ENCODE results near the gene CCDC177. TPM values are rescaled to one million over a fixed set of nuclear protein-coding genes. Genes with fewer than 3 reads are reported as not detected.
A peak's percentile ranks its signal among the peaks of the same experiment; 100 is the strongest.

Gene CCDC177
- total RNA-seq, 1 experiment from 2014 or later, result not detected

- Histone ChIP-seq H3K4me3 (no peak overlapping the region), H3K9me3 (ENCODE audit: insufficient read depth, low read depth) (no peaks in the 10 kb centered on the region), H3F3A (ENCODE audit: insufficient read depth, low read depth) (peaks cover 6% of the 10 kb centered on the region; the same call in 1 of the 2 replicates), H3K4me1 (replicated peaks; ENCODE audit: insufficient read depth) (peaks cover 8% of the 10 kb centered on the region; the same call in 1 of the 2 replicates), H4K20me1 (ENCODE audit: insufficient read depth) (no peaks in the 10 kb centered on the region), H2AFZ (no peak overlapping the region), H3K4me2 (peak overlapping the region; percentile 67; the same call in 1 of the 2 replicates), H3K9me2 (ENCODE audit: insufficient read depth) (no peaks in the 10 kb centered on the region), H3K36me3 (ENCODE audit: low read depth) (no peaks in the 10 kb centered on the region), H3K27me3 (ENCODE audit: insufficient read depth, low read depth) (peaks cover 24% of the 10 kb centered on the region), H3K27ac (no peak overlapping the region), H3K79me2 (ENCODE audit: low read depth) (no peaks in the 10 kb centered on the region)
- intact Hi-C loops (cut with micrococcal nuclease; ENCODE audit: unreplicated experiment), result loop anchor here (5.0 kb wide), 1 partner anchor 101 kb away; no protein-coding TSS in a partner anchor
- no TSS peak for BruUV-seq (replicated peaks)
- ChIA-PET POLR2A (ENCODE audit: unreplicated experiment) (no interaction called here), CTCF (interaction anchor here (0.8 to 2.0 kb wide), 2 partner anchors 11 to 38 kb away, joined by 3 to 14 read pairs; no protein-coding TSS in a partner anchor)
- peak in 1 of 2 experiments; percentile 19 for DNase-seq
- TF ChIP-seq CTCF (conservative IDR thresholded peaks at IDR 0.05) (no peak), EZH2 (IDR thresholded peaks at IDR 0.05; ENCODE audit: low read depth) (no peak)
Observed at GRCh38 chr14:69573205-69573830, 1.4 kb downstream of the CCDC177 start.

GRCh38 chr14:69572841-69573135 is 1.9 kb downstream of the CCDC177 start:
- Histone ChIP-seq H3K27me3 (ENCODE audit: insufficient read depth, low read depth) (peaks cover 29% of the 10 kb centered on the region), H3K9me3 (ENCODE audit: insufficient read depth, low read depth) (no peaks in the 10 kb centered on the region), H3K79me2 (ENCODE audit: low read depth) (no peaks in the 10 kb centered on the region), H3K36me3 (ENCODE audit: low read depth) (no peaks in the 10 kb centered on the region), H3F3A (ENCODE audit: insufficient read depth, low read depth) (peaks cover 6% of the 10 kb centered on the region; the same call in 1 of the 2 replicates), H3K4me2 (no peak overlapping the region), H3K4me3 (no peak overlapping the region), H3K4me1 (replicated peaks; ENCODE audit: insufficient read depth) (peaks cover 8% of the 10 kb centered on the region; the same call in 1 of the 2 replicates), H3K9me2 (ENCODE audit: insufficient read depth) (no peaks in the 10 kb centered on the region), H3K27ac (no peak overlapping the region), H2AFZ (no peak overlapping the region), H4K20me1 (ENCODE audit: insufficient read depth) (no peaks in the 10 kb centered on the region)
- CTCF ChIA-PET, result interaction anchor here (0.6 kb wide), 1 partner anchor 74 kb away, joined by 3 read pairs; no protein-coding TSS in a partner anchor
- intact Hi-C loops (cut with micrococcal nuclease; ENCODE audit: unreplicated experiment), result loop anchor here (5.0 kb wide), 1 partner anchor 100 kb away; no protein-coding TSS in a partner anchor
- no peak for DNase-seq
- no peak for TF ChIP-seq CTCF (conservative IDR thresholded peaks at IDR 0.05)
- no peak for TF ChIP-seq EZH2 (IDR thresholded peaks at IDR 0.05; ENCODE audit: low read depth)
- POLR2A ChIA-PET (ENCODE audit: unreplicated experiment), result no interaction called here
- no TSS peak for BruUV-seq (replicated peaks)

- no peak overlapping the region for H2AFZ ChIP-seq
Observed at GRCh38 chr14:69572030-69572840, 2.4 kb downstream of the CCDC177 start.

More at GRCh38 chr14:69572030-69572840, 2.4 kb downstream of the CCDC177 start:
- Histone ChIP-seq H3K4me3 (no peak overlapping the region), H3K9me3 (ENCODE audit: insufficient read depth, low read depth) (no peaks in the 10 kb centered on the region), H3F3A (ENCODE audit: insufficient read depth, low read depth) (peaks cover 6% of the 10 kb centered on the region; the same call in 1 of the 2 replicates), H3K27ac (no peak overlapping the region), H3K36me3 (ENCODE audit: low read depth) (no peaks in the 10 kb centered on the region), H3K79me2 (ENCODE audit: low read depth) (no peaks in the 10 kb centered on the region), H4K20me1 (ENCODE audit: insufficient read depth) (no peaks in the 10 kb centered on the region), H3K27me3 (ENCODE audit: insufficient read depth, low read depth) (peaks cover 35% of the 10 kb centered on the region), H3K9me2 (ENCODE audit: insufficient read depth) (no peaks in the 10 kb centered on the region), H3K4me1 (replicated peaks; ENCODE audit: insufficient read depth) (peaks cover 8% of the 10 kb centered on the region; the same call in 1 of the 2 replicates), H3K4me2 (no peak overlapping the region)
- intact Hi-C loops (cut with micrococcal nuclease; ENCODE audit: unreplicated experiment), result loop anchor here (5.0 kb wide), 1 partner anchor 100 kb away; no protein-coding TSS in a partner anchor
- TF ChIP-seq CTCF (conservative IDR thresholded peaks at IDR 0.05), result no peak
- TF ChIP-seq EZH2 (IDR thresholded peaks at IDR 0.05; ENCODE audit: low read depth), result no peak
- CTCF ChIA-PET, result interaction anchor here (0.6 kb wide), 1 partner anchor 73 kb away, joined by 3 read pairs; no protein-coding TSS in a partner anchor
- POLR2A ChIA-PET (ENCODE audit: unreplicated experiment), result interaction anchor here (0.6 to 0.7 kb wide), 2 partner anchors 89 to 167 kb away, joined by 3 to 4 read pairs; no protein-coding TSS in a partner anchor
- BruUV-seq (replicated peaks), result no TSS peak
- DNase-seq, result peak in 1 of 2 experiments; percentile 41
